ENCODE data around the gene ZNF592. TPM values are rescaled to one million over a fixed set of nuclear protein-coding genes. Genes with fewer than 3 reads are reported as not detected.

Gene ZNF592, protein sequence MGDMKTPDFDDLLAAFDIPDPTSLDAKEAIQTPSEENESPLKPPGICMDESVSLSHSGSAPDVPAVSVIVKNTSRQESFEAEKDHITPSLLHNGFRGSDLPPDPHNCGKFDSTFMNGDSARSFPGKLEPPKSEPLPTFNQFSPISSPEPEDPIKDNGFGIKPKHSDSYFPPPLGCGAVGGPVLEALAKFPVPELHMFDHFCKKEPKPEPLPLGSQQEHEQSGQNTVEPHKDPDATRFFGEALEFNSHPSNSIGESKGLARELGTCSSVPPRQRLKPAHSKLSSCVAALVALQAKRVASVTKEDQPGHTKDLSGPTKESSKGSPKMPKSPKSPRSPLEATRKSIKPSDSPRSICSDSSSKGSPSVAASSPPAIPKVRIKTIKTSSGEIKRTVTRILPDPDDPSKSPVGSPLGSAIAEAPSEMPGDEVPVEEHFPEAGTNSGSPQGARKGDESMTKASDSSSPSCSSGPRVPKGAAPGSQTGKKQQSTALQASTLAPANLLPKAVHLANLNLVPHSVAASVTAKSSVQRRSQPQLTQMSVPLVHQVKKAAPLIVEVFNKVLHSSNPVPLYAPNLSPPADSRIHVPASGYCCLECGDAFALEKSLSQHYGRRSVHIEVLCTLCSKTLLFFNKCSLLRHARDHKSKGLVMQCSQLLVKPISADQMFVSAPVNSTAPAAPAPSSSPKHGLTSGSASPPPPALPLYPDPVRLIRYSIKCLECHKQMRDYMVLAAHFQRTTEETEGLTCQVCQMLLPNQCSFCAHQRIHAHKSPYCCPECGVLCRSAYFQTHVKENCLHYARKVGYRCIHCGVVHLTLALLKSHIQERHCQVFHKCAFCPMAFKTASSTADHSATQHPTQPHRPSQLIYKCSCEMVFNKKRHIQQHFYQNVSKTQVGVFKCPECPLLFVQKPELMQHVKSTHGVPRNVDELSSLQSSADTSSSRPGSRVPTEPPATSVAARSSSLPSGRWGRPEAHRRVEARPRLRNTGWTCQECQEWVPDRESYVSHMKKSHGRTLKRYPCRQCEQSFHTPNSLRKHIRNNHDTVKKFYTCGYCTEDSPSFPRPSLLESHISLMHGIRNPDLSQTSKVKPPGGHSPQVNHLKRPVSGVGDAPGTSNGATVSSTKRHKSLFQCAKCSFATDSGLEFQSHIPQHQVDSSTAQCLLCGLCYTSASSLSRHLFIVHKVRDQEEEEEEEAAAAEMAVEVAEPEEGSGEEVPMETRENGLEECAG (N-terminal part only)
- total RNA-seq (2016; rRNA removed; fragmentation: Illumina TruSeq; extraction: Trizol) (8.2 and 8.6 TPM in 2 replicates), polyA plus RNA-seq (2011; rRNA removed) (9.8 and 11.1 TPM in 2 replicates), polyA minus RNA-seq (2011; rRNA and poly(A)+ RNA removed; ENCODE audit: low replicate concordance) (18.8 and 22.0 TPM in 2 replicates), Bru-seq, nascent RNA (percentile 80 among the genes with signal in this experiment), BruChase-seq, experiment 1, labeled RNA remaining after a 6-hour chase (percentile 86 among the genes with signal in this experiment), BruChase-seq, experiment 2, labeled RNA remaining after a 2-hour chase (percentile 84 among the genes with signal in this experiment)
- total RNA-seq (2016; cell fraction: cytosol; rRNA removed; fragmentation: Illumina TruSeq; extraction: Trizol; ENCODE audit: low read depth) = 1.7 and 1.8 TPM in 2 replicates
- total RNA-seq (2016; cell fraction: insoluble cytoplasmic fraction; rRNA removed; fragmentation: Illumina TruSeq; extraction: Trizol) = 6.8 and 8.5 TPM in 2 replicates
- 8.4 and 9.5 TPM in 2 replicates for total RNA-seq (2016; cell fraction: membrane; rRNA removed; fragmentation: Illumina TruSeq; extraction: Trizol)
- total RNA-seq (2016; cell fraction: nucleus; rRNA removed; fragmentation: Illumina TruSeq; extraction: Trizol) = 7.9 and 9.7 TPM in 2 replicates
- polyA plus RNA-seq (2011; cell fraction: cytosol; rRNA removed) = 6.3 and 8.1 TPM in 2 replicates
- polyA plus RNA-seq (2011; cell fraction: nucleus; rRNA removed) = 20.4 and 23.3 TPM in 2 replicates
- 12.5 and 12.7 TPM in 2 replicates for polyA plus RNA-seq (2012)
- 3.1 and 4.1 TPM in 2 replicates for polyA plus RNA-seq (2016; cell fraction: cytosol; fragmentation: Illumina TruSeq; extraction: Trizol; ENCODE audit: low read depth)
- polyA plus RNA-seq (2016; cell fraction: insoluble cytoplasmic fraction; fragmentation: Illumina TruSeq; extraction: Trizol; ENCODE audit: low read depth) = 9.8 and 14.4 TPM in 2 replicates
- 12.8 and 14.8 TPM in 2 replicates for polyA plus RNA-seq (2016; cell fraction: membrane; fragmentation: Illumina TruSeq; extraction: Trizol; ENCODE audit: low read depth)
- 17.8 and 21.0 TPM in 2 replicates for polyA plus RNA-seq (2016; cell fraction: nucleus; fragmentation: Illumina TruSeq; extraction: Trizol; ENCODE audit: insufficient read depth, low read depth)
- 8.2 and 9.7 TPM in 2 replicates for polyA minus RNA-seq (2011; cell fraction: cytosol; rRNA and poly(A)+ RNA removed)
- 13.8 and 15.7 TPM in 2 replicates for polyA minus RNA-seq (2011; cell fraction: nucleus; rRNA and poly(A)+ RNA removed)
- long read RNA-seq, experiment 1, full-length matches to known transcripts = 1 of 8 reads
- long read RNA-seq, experiment 1, partial matches to known transcripts = 4 of 8 reads
- long read RNA-seq, experiment 1, other reads (novel, unspliced or antisense) = 3 of 8 reads
- long read RNA-seq, experiment 2, full-length matches to known transcripts = 9 of 63 reads
- long read RNA-seq, experiment 2, partial matches to known transcripts = 32 of 63 reads
- long read RNA-seq, experiment 2, other reads (novel, unspliced or antisense) = 22 of 63 reads

GRCh38 chr15:84748274-84749110 lies at the start of gene ZNF592:
Gene ZNF592, plus strand, starts transcription at chr15:84748592. Its CDS starts 34,084 bp downstream, at chr15:84782676.
- Histone ChIP-seq H3K4me2 (ENCODE audit: low read depth, low read length) (peak within 1 kb of the TSS; percentile 90), H3K4me3 (replicated peaks in 1 of 3; ENCODE audit: insufficient read depth in 1 of 3, low read depth in 2 of 3, low read length in 3 of 3) (peak within 1 kb of the TSS; percentile 75 to 95 (median 84)), H3K79me2 (ENCODE audit: insufficient read depth, low read length) (peaks cover 48% of the 10 kb centered on the region), H3K4me1 (ENCODE audit: insufficient read depth, low read length) (peaks cover 53% of the 10 kb centered on the region), H3K9ac (ENCODE audit: insufficient read depth, low read depth, low read length) (peak within 1 kb of the TSS; percentile 89), H3K27me3 (ENCODE audit: control insufficient read depth in 1 of 2, insufficient read depth in 2 of 2, low read length in 2 of 2) (no peaks in the 10 kb centered on the region; a peak in 2 of 5 replicates), H2AFZ (ENCODE audit: low read length) (no peak within 1 kb of the TSS), H3K36me3 (replicated peaks in 1 of 2; ENCODE audit: control insufficient read depth in 1 of 2, insufficient read depth in 2 of 2, low read length in 2 of 2) (no peaks in the 10 kb centered on the region; a peak in 1 of 5 replicates), H3K27ac (ENCODE audit: extremely low read length, insufficient read depth, low read length) (peak within 1 kb of the TSS; percentile 98), H3K9me3 (ENCODE audit: low read length) (no peaks in the 10 kb centered on the region), H4K20me1 (ENCODE audit: insufficient read depth, low read length) (peaks cover 19% of the 10 kb centered on the region)
- intact Hi-C loops (cut with micrococcal nuclease; ENCODE audit: unreplicated experiment) (loop anchor here (2.0 to 10.0 kb wide), 4 partner anchors 32 to 164 kb away; partner anchors contain the start of gene SEC11A), in situ Hi-C loops (cut with HindIII; ENCODE audit: extremely low pct_ligation_motif_present, low pct_unique_long_range_greater_than_20kb) (no loop called here)
- no TSS peak for BruUV-seq (replicated peaks)
- ChIA-PET POLR2A (interaction anchor here (1.1 to 2.4 kb wide), 5 partner anchors 13 to 95 kb away, joined by 3 to 17 read pairs (median 7); partner anchors contain the start of genes SEC11A and WDR73), CTCF (ENCODE audit: low intra/inter-chr PET ratio, low total read pairs) (no interaction called here)
- WGBS (ENCODE audit: low lambda C conversion rate) = no CpG with 5 or more reads among the region's 127 CpGs
- no peak for FAIRE-seq
- ATAC-seq = peak; percentile 64
- DNase-seq (ENCODE audit: low spot score) = peak; percentile 36
- TF ChIP-seq SALL1 (CRISPR knock-in tag; IDR thresholded peaks at IDR 0.05) (no peak), CSRNP2 (CRISPR knock-in tag; conservative IDR thresholded peaks at IDR 0.05; ENCODE audit: low read depth) (no peak), ZMYM2 (CRISPR knock-in tag; IDR thresholded peaks at IDR 0.05) (no peak), ZNF30 (CRISPR knock-in tag; IDR thresholded peaks at IDR 0.05) (no peak), SPEN (CRISPR knock-in tag; IDR thresholded peaks at IDR 0.05; ENCODE audit: low read depth) (0 out of 2 replicates have a peak, but pooled peaks have one; percentile 11), HNF4A (CRISPR knock-in tag; IDR thresholded peaks at IDR 0.05) (0 out of 2 replicates have a peak, but pooled peaks have one; percentile 0), CENPT (CRISPR knock-in tag; IDR thresholded peaks at IDR 0.05; ENCODE audit: low read depth) (no peak), ZFY (CRISPR knock-in tag; IDR thresholded peaks at IDR 0.05) (peak; percentile 47; the same call in 1 of the 2 replicates), MEF2D (CRISPR knock-in tag; IDR thresholded peaks at IDR 0.05) (no peak), ZNF883 (CRISPR knock-in tag; IDR thresholded peaks at IDR 0.05; ENCODE audit: not compliant biosample characterization) (peak; percentile 4), ZKSCAN8 (CRISPR knock-in tag; IDR thresholded peaks at IDR 0.05; ENCODE audit: borderline replicate concordance) (no peak)
